HCT116 (cell line): ENCODE data around the gene SHROOM3. TPM values are rescaled to one million over a fixed set of nuclear protein-coding genes. Genes with fewer than 3 reads are reported as not detected.

Experiments used
- ATAC-seq: fragments of 200-7000 bp; cut with Tn5 transposase; 2 replicates; pipeline ENCODE4 v1.9.1; 2020; ENCODE audit warnings: mild to moderate bottlenecking, moderate library complexity
- BruUV-seq: library from RNA; stranded (reverse); fragments of 400-500 nt; replicated peaks from 2 replicates; lab custom pipeline; 2021; lab: Mats Ljungman, UMichigan
- CTCF ChIA-PET: fragments of 300-600 bp; sonication (Branson Sonifier 250); formaldehyde crosslinking; loops from one replicate; lab custom pipeline; 2021; ENCODE audit warnings: antibody characterized with exemption; lab: Charles Lee
- POLR2A ChIA-PET: fragments of 300-600, 350-600 bp; sonication (Branson Sonifier 250); formaldehyde crosslinking; loops from one replicate; lab custom pipeline; 2021; ENCODE audit warnings: antibody characterized with exemption; lab: Charles Lee
- RAD21 ChIA-PET, 2 experiments: fragments of 300-600 bp; sonication (Branson Sonifier 250); formaldehyde crosslinking; loops; one replicate each; lab custom pipeline; 2023; ENCODE audit warnings: low total read pairs in 2 of 2; ENCODE audit not compliant: uncharacterized antibody in 2 of 2, unreplicated experiment in 2 of 2, low non-redundant PET in 1 of 2; lab: Charles Lee
- DNase-seq: peaks from one replicate; pipeline ENCODE4 v3.0.0-alpha.2; 2010; ENCODE audit warnings: low read depth, low spot score
- H2AFZ ChIP-seq: fragments of 200-600 bp; shearing (Covaris generic), sonication (generic); 2 replicates; pipeline ENCODE4 v1.6.1; 2017; ENCODE audit warnings: low read depth, mixed run types, mixed read lengths, antibody characterized with exemption, low read length; ENCODE audit not compliant: poor library complexity, severe bottlenecking
- H3K27ac ChIP-seq: 2 replicates; pipeline ENCODE4 v1.5.1; 2012; ENCODE audit warnings: low read depth, low read length
- H3K27me3 ChIP-seq: fragments of 200-600 bp; sonication (generic); 2 replicates; pipeline ENCODE4 v1.6.1; 2016; ENCODE audit warnings: mixed run types, low read length, mixed read lengths; ENCODE audit not compliant: insufficient read depth
- H3K36me3 ChIP-seq, 2 experiments: fragments of 200-500 bp in 1 of 2; fragments of 200-600 bp in 1 of 2; sonication (Bioruptor generic) in 1 of 2; sonication (generic) in 1 of 2; 2 replicates each; pipeline versions ENCODE4 v1.5.1 to v1.6.1; 2014 to 2016; ENCODE audit warnings: low read length in 2 of 2, inconsistent platforms in 1 of 2, mixed read lengths in 1 of 2, mixed run types in 1 of 2; ENCODE audit not compliant: insufficient read depth in 2 of 2, control insufficient read depth in 1 of 2
- H3K4me1 ChIP-seq, 2 experiments: fragments of 200-600 bp in 1 of 2; sonication (generic) in 1 of 2; 2 replicates each; pipeline versions ENCODE4 v1.5.1 to v1.6.1; 2012 to 2017; ENCODE audit warnings: low read length in 2 of 2, inconsistent platforms in 1 of 2, mild to moderate bottlenecking in 1 of 2, mixed read lengths in 1 of 2, mixed run types in 1 of 2, moderate library complexity in 1 of 2; ENCODE audit not compliant: insufficient read depth in 2 of 2, control insufficient read depth in 1 of 2
- H3K4me2 ChIP-seq: fragments of 200-600 bp; sonication (generic); 2 replicates; pipeline ENCODE4 v1.6.1; 2017; ENCODE audit warnings: mixed run types, low read length, mixed read lengths
- H3K4me3 ChIP-seq, 2 experiments: fragments of 200-600 bp in 1 of 2; sonication (generic) in 1 of 2; replicated peaks in 1 of 2; 2 replicates each; pipeline ENCODE4 v1.5.1; 2011 to 2016; ENCODE audit warnings: low read length in 2 of 2, control low read depth in 1 of 2, low read depth in 1 of 2, mild to moderate bottlenecking in 1 of 2, mixed read lengths in 1 of 2, mixed run types in 1 of 2
- H3K79me2 ChIP-seq: fragments of 200-600 bp; sonication (generic); 2 replicates; pipeline ENCODE4 v1.6.1; 2017; ENCODE audit warnings: mild to moderate bottlenecking, mixed run types, low read length, moderate library complexity, mixed read lengths; ENCODE audit not compliant: insufficient read depth
- H3K9ac ChIP-seq: fragments of 200-600 bp; sonication (generic); 2 replicates; pipeline ENCODE4 v1.6.1; 2016; ENCODE audit warnings: low read length, mixed read lengths
- H3K9me2 ChIP-seq: fragments of 200-600 bp; sonication (generic), shearing (Covaris generic); 2 replicates; pipeline ENCODE4 v1.6.1; 2017; ENCODE audit warnings: mixed run types, mild to moderate bottlenecking, moderate library complexity; ENCODE audit not compliant: insufficient read depth
- H3K9me3 ChIP-seq, 2 experiments: fragments of 200-500 bp in 1 of 2; fragments of 200-600 bp in 1 of 2; sonication (Bioruptor generic) in 1 of 2; sonication (generic) in 1 of 2; 2 replicates each; pipeline ENCODE4 v1.6.1; 2014 to 2017; ENCODE audit warnings: low read length in 2 of 2, mixed read lengths in 2 of 2, inconsistent platforms in 1 of 2, low read depth in 1 of 2, mild to moderate bottlenecking in 1 of 2, mixed run types in 1 of 2, moderate library complexity in 1 of 2; ENCODE audit not compliant: control insufficient read depth in 1 of 2, insufficient read depth in 1 of 2
- H4K20me1 ChIP-seq: fragments of 200-600 bp; sonication (generic), shearing (Covaris generic); 2 replicates; pipeline ENCODE4 v1.6.1; 2017; ENCODE audit warnings: mixed run types, mild to moderate bottlenecking, moderate library complexity; ENCODE audit not compliant: insufficient read depth
- CBX3 ChIP-seq: IDR thresholded peaks from 2 replicates; pipeline ENCODE4 v1.6.1; 2012; ENCODE audit warnings: low read depth
- ELF1 ChIP-seq: IDR thresholded peaks from 2 replicates; pipeline ENCODE4 v1.6.1; 2012; ENCODE audit warnings: low read depth, borderline replicate concordance
- EZH2 ChIP-seq: fragments of 200-600 bp; sonication (generic); IDR thresholded peaks from 2 replicates; pipeline ENCODE4 v1.6.1; 2017; ENCODE audit warnings: antibody characterized with exemption, mixed run types
- EZH2phosphoT487 ChIP-seq: fragments of 200-600 bp; IDR thresholded peaks from 2 replicates; pipeline ENCODE4 v1.6.1; 2018; ENCODE audit warnings: antibody characterized with exemption, borderline replicate concordance
- FOSL1 ChIP-seq: IDR thresholded peaks from 2 replicates; pipeline ENCODE4 v1.6.1; 2012; ENCODE audit warnings: low read depth
- MAX ChIP-seq: IDR thresholded peaks from 2 replicates; pipeline ENCODE4 v1.6.1; 2012
- POLR2A ChIP-seq: IDR thresholded peaks from 2 replicates; pipeline ENCODE4 v1.7.0; 2011; ENCODE audit warnings: borderline replicate concordance; ENCODE audit not compliant: insufficient read depth, insufficient read length; ENCODE audit errors: extremely low read depth
- RAD21 ChIP-seq: IDR thresholded peaks from 2 replicates; pipeline ENCODE4 v1.6.1; 2012; ENCODE audit warnings: low read depth, mild to moderate bottlenecking
- ZBTB33 ChIP-seq: IDR thresholded peaks from 2 replicates; pipeline ENCODE4 v1.6.1; 2011; ENCODE audit warnings: mild to moderate bottlenecking, low read length, moderate library complexity; ENCODE audit not compliant: insufficient replicate concordance; ENCODE audit errors: extremely low read depth
- ZNF274 ChIP-seq: fragments of 200-500 bp; sonication (Bioruptor generic); IDR thresholded peaks from 2 replicates; pipeline ENCODE4 v1.6.1; 2014; ENCODE audit warnings: mild to moderate bottlenecking, low read depth, low read length, inconsistent platforms
- intact Hi-C: fragments of 100-400 bp; cut with micrococcal nuclease; formaldehyde crosslinking; loops from 2 replicates; pipeline ENCODE4 v1.10.0; 2022
- total RNA-seq: library from RNA; stranded (reverse); gene quantifications from one replicate; pipeline ENCODE4 v1.2.1, GENCODE V29; 2021; ENCODE audit not compliant: unreplicated experiment

Gene SHROOM3
- total RNA-seq, 1 experiment from 2014 or later: 22.5 TPM

GRCh38 chr4:76822303-76822702, 387.3 kb downstream of the SHROOM3 start:
- ChIA-PET POLR2A (no interaction called here), RAD21 (no interaction called here), CTCF (no interaction called here)
- H4K20me1 ChIP-seq: no peaks in the 10 kb centered on the region
- intact Hi-C loops: no loop called here
- H3K36me3 ChIP-seq: no peaks in the 10 kb centered on the region
- no peak for TF ChIP-seq CBX3
- TF ChIP-seq ZBTB33: no peak
- no peak for TF ChIP-seq ZNF274
- TF ChIP-seq RAD21: no peak
- no peak for TF ChIP-seq FOSL1
- no peak for TF ChIP-seq EZH2phosphoT487
- no peak for TF ChIP-seq POLR2A
- TF ChIP-seq MAX: no peak
- TF ChIP-seq EZH2: no peak
- no peak for TF ChIP-seq ELF1
- H3K9me2 ChIP-seq: no peaks in the 10 kb centered on the region
- no peak for ATAC-seq
- no peak overlapping the region for H3K4me3 ChIP-seq
- no peak overlapping the region for H2AFZ ChIP-seq
- no peaks in the 10 kb centered on the region for H3K9me3 ChIP-seq
- H3K27ac ChIP-seq: no peak overlapping the region
- no peak for DNase-seq
- H3K79me2 ChIP-seq: no peaks in the 10 kb centered on the region
- H3K4me2 ChIP-seq: no peak overlapping the region
- no peaks in the 10 kb centered on the region for H3K4me1 ChIP-seq
- no peaks in the 10 kb centered on the region for H3K27me3 ChIP-seq
- no peak overlapping the region for H3K9ac ChIP-seq
- no TSS peak for BruUV-seq
